Right lobe of liver (tissue), 4 donors: ENCODE results near the gene UGT3A2.

Experiments used
- CTCF ChIP-seq, 4 donors: fragments of 200-600 bp in 3 of 4; fragments of 450-650 bp in 1 of 4; IDR thresholded peaks; one replicate each; pipeline versions ENCODE4 v1.5.1 to v1.8.0; 2016 to 2022; ENCODE audit warnings: antibody characterized with exemption in 4 of 4, mild to moderate bottlenecking in 2 of 4
- POLR2A ChIP-seq: fragments of 450-650 bp; IDR thresholded peaks from one replicate; pipeline ENCODE4 v1.6.1; 2017; ENCODE audit warnings: antibody characterized with exemption, mild to moderate bottlenecking
- donor health status: DM: no; HTN: no; CAD: no.
- donor health status: DM: no; HTN: no; CAD: no.
- donor health status: DM: no; HTN: yes; CAD: no.

GRCh38 chr5:36033047-36033446 lies 33.6 kb downstream of the UGT3A2 start:
- TF ChIP-seq POLR2A, result no peak
- TF ChIP-seq CTCF (IDR thresholded peaks at IDR 0.05), result no peak
